ENCODE data around the gene MSRB2. TPM values are rescaled to one million over a fixed set of nuclear protein-coding genes. Genes with fewer than 3 reads are reported as not detected.
"Not testable (repeated sequence)": the region's sequence is repeated elsewhere in the genome, so short reads cannot be mapped to it uniquely, and the experiment has no call there.

Gene MSRB2
- total RNA-seq, 6 experiments from 2014 or later, result 15.3 to 40.2 (median 31.7) TPM

- Histone ChIP-seq H3K9me3 (no peaks in the 10 kb centered on the region), H3K27me3 (no peaks in the 10 kb centered on the region), H3K4me1 (peaks cover 0 to 9% (median 2%) of the 10 kb centered on the region in 4 donors), H3K4me3 (no peak overlapping the region), H3K36me3 (no peaks in the 10 kb centered on the region), H3K27ac (no peak overlapping the region)
- peak; percentile 96 to 98 (median 98) for ATAC-seq
- intact Hi-C loops (cut with DNase I), result no loop called here
- 34% methylated on average over 11 of the region's 11 CpGs for WGBS (ENCODE audit: insufficient coverage, low coverage, low lambda C conversion rate, missing lambda C conversion rate)
- no peak for TF ChIP-seq CTCF (IDR thresholded peaks at IDR 0.05)
- no peak for TF ChIP-seq POLR2A (IDR thresholded peaks at IDR 0.05)
- DNase-seq, result peak; percentile 79 to 89 (median 85)
These were observed 30.0 kb upstream of the MSRB2 start for GRCh38 chr10:23065181-23065948.

DNA sequence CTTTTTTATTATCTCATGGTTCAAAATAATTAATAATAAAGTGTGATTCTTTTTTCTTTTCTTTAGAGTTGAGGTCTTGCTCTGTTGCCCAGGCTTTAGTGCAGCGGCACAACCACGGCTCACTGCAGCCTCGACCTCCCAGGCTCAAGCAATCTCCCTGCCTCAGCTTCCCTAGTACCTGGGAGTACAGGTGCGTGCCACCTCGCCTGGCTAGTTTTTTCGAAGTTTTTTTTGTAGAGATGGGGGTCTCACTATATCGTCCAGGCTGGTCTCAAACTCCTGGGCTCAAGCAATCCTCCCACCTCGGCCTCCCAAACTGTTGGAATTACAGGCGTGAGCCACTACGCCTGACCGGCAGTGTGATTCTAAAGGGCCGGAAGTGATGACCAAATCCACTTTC lies 28.0 kb upstream of the MSRB2 start:
- Histone ChIP-seq H3K27ac (no peak overlapping the region), H3K27me3 (no peaks in the 10 kb centered on the region), H3K4me1 (peaks cover 0 to 9% (median 3%) of the 10 kb centered on the region in 4 donors), H3K36me3 (no peaks in the 10 kb centered on the region), H3K9me3 (no peaks in the 10 kb centered on the region), H3K4me3 (no peak overlapping the region)
- TF ChIP-seq POLR2A (IDR thresholded peaks at IDR 0.05) (no peak), CTCF (IDR thresholded peaks at IDR 0.05) (no peak)
- intact Hi-C loops (cut with DNase I), result no loop called here
- DNase-seq (no peak), ATAC-seq (no peak)
- 77% methylated on average over 11 of the region's 12 CpGs for WGBS (ENCODE audit: insufficient coverage, low coverage, low lambda C conversion rate, missing lambda C conversion rate)

- Histone ChIP-seq H3K4me3 (no peak overlapping the region), H3K36me3 (no peaks in the 10 kb centered on the region), H3K27ac (no peak overlapping the region), H3K9me3 (no peaks in the 10 kb centered on the region), H3K4me1 (peaks cover 0 to 9% (median 4%) of the 10 kb centered on the region in 4 donors), H3K27me3 (no peaks in the 10 kb centered on the region)
- 39% methylated on average over 15 of the region's 16 CpGs for WGBS (ENCODE audit: insufficient coverage, low coverage, low lambda C conversion rate, missing lambda C conversion rate)
- intact Hi-C loops (cut with DNase I), result no loop called here
- no peak for TF ChIP-seq POLR2A (IDR thresholded peaks at IDR 0.05)
- TF ChIP-seq CTCF (IDR thresholded peaks at IDR 0.05), result peak; percentile 82 to 93 (median 85)
- peak; percentile 74 to 81 (median 76) for ATAC-seq
- peak; percentile 72 to 78 (median 72) for DNase-seq
These were observed 27.2 kb upstream of the MSRB2 start for GRCh38 chr10:23067939-23068775.

GRCh38 chr10:23069019-23069815 lies 26.2 kb upstream of the MSRB2 start:
- Histone ChIP-seq H3K27ac (no peak overlapping the region), H3K4me3 (no peak overlapping the region), H3K9me3 (no peaks in the 10 kb centered on the region), H3K36me3 (no peaks in the 10 kb centered on the region), H3K4me1 (peaks cover 0 to 9% (median 4%) of the 10 kb centered on the region in 4 donors), H3K27me3 (no peaks in the 10 kb centered on the region)
- intact Hi-C loops (cut with DNase I), result no loop called here
- no peak for TF ChIP-seq POLR2A (IDR thresholded peaks at IDR 0.05)
- DNase-seq (no peak), ATAC-seq (no peak)
- 79% methylated on average over 10 of the region's 10 CpGs for WGBS (ENCODE audit: insufficient coverage, low coverage, low lambda C conversion rate, missing lambda C conversion rate)

- DNase-seq; ATAC-seq; H3K4me1 ChIP-seq; H3K27me3 ChIP-seq; H3K36me3 ChIP-seq; H3K4me3 ChIP-seq; intact Hi-C loops (cut with DNase I); H3K27ac ChIP-seq; H3K9me3 ChIP-seq: not testable (repeated sequence)
- 82% methylated on average over 10 of the region's 12 CpGs for WGBS (ENCODE audit: insufficient coverage, low coverage, low lambda C conversion rate, missing lambda C conversion rate)
These were observed 25.1 kb upstream of the MSRB2 start for GRCh38 chr10:23070092-23070912.
